Measurements from ENCODE around the gene IGF1.
"Not testable (repeated sequence)": the region's sequence is repeated elsewhere in the genome, so short reads cannot be mapped to it uniquely, and the experiment has no call there.

Gene IGF1

GRCh38 chr12:102379346-102380162 lies 100.8 kb downstream of the IGF1 start:
- DNase-seq (ENCODE audit: low read depth): no peak

DNA sequence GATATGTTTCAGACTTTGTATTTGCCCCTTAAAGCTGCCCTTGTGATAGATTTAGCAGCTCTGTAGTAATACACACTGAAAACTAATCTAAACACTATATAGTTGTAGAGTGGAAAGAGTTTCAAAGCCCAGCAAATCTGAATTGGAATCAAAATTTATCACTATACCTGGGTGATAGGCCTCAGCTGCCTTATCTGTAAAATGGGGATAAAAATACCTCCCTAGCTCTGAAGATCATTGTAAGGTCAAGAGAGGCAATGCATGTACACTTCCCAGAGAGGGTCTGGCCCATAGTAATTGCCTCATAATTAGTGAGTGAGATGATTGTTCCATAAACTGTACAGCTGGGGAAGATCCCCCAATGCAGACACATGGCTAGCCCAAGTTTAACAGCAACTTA lies 103.6 kb downstream of the IGF1 start:
- no peak for DNase-seq (ENCODE audit: low read depth)

DNA sequence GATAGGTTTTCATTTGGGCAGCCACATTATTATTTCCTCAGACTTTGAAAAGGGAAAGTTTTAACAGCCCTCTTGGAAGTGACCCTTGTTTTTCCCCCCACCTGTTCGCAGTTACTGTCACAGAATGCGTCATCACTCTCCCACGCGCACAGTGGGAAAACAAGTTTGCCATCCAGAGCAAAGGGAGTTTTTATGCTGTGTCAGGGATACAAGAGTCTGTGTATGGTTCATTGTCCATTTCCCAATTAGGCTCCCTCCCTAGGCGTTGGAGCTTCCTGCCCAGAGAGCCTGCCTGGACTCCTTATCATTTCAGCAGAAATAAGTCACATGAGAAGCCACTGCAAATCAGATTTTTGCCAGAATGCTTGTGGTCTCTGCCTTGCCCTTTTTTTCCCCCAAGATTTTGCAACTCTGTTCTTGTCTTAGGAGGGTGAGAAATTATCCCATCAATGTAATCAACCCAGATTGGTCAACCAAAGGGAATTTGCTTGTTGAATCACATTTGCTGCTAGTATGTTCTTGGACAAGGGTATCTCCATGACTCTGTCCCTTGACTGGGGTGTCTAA lies 104.1 kb downstream of the IGF1 start:
- no peak for DNase-seq (ENCODE audit: low read depth)

- DNase-seq (ENCODE audit: low read depth): no peak
Measured at GRCh38 chr12:102374190-102374589, 106.2 kb downstream of the IGF1 start.

DNA sequence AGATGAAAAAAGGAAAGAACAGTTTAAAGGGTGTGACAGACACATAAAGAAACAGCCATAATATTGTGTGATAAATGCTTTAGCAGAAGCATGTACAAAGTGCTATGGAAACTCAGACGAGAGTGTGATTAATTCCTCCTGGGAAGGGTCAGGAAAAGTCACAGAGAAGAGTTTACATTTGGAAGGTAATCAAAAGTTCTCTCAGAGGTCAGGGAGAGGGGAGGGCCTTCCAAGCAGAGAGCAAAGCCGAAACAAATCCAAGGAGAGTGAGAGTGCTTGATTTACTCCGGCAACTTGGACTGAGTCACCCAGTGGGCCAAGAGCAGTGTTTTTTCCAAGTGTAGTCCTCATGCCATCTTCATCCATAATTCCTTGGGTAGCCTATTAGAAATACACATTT lies 108.3 kb downstream of the IGF1 start:
- no peak for DNase-seq (ENCODE audit: low read depth)

DNA sequence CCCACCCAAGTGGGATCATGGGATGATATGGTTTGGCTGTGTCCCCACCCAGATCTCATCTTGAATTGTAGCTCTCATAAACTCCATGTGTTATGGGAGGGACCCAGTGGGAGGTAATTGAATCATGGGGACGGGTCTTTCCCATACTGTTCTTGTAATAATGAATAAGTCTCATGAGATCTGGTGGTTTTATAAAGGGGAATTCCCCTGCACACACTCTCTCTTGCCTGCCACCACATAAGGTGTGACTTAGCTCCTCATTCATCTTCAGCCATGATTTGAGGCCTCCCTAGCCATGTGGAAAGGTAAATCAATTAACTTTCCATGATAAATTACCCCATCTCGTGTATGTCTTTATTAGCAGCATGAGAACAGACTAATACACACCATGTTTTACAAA lies 109.2 kb downstream of the IGF1 start:
- DNase-seq (ENCODE audit: low read depth): no peak

DNA sequence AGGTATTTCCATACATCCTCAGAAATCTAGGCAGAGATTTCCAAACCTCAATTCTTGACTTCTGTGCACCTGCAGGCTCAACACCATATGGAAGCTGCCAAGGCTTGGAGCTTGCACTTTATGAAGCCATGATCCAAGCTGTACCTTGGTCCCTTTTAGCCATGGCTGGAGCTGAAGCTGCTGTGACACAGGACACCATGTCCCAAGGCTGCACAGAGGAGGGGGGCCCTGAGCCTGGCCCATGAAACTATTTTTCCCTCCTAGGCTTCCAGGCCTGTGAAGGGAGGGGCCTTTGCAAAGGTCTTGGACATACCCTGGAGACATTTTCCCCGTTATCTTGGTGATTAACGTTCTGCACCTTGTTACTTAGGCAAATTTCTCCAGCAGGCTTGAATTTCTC lies 110.5 kb downstream of the IGF1 start:
- no peak for DNase-seq (ENCODE audit: low read depth)

- DNase-seq (ENCODE audit: low read depth): no peak
Measured at GRCh38 chr12:102365365-102365764, 115.0 kb downstream of the IGF1 start.

DNA sequence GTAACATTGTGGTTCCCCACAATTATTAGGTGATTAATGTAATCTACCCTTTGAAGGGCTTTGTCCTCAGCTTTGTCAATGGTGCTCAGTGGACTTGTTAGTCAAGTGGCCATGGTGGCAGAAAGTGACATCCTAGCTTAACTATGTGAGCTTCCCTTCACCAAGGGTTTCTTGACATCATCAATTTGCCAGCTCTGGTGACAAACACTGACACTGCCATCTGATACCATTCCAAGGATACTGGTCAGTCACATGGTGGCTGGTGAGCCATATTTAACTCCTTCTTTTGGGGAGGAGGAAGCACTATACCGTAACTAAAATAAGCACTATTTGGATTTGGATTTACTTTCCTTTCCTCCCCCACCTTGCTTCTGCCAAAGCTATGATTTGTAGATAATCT lies 115.7 kb downstream of the IGF1 start:
- DNase-seq (ENCODE audit: low read depth): no peak

DNA sequence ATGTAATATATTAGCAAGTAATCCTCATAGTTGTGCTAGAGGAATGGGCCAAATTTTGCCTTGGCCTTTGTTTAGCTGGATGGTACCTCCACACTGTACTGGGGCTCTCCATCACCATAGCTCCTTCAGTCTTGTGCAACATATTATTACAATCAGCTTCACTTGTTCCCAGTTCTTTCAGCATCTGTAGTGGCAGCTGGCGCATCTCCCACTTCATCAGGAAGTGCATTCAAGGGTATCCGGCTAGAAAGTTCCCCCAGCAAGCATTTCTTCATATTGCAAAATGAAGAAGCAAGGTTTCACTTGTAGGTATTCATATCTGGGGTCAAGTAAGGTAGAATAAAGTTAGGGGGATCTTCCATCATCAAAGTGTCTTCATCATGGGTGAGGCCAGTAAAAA lies 123.7 kb downstream of the IGF1 start:
- no peak for DNase-seq (ENCODE audit: low read depth)

DNA sequence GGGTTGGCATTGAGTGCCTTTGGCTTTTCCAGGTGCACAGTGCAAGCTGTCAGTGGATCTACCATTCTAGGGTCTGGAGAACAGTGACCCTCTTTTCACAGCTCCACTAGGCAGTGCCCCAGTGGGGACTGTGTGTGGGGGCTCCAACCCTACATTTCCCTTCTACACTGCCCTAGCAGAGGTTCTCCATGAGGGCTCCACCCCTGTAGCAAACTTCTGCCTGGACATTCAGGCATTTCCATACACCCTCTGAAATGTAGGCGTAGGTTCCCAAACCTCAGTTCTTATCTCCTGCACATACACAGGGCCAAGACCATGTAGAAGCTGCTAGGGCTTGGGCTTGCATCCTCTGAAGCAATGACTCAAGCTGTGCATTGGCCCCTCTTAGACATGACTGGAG lies 126.1 kb downstream of the IGF1 start:
- DNase-seq (ENCODE audit: low read depth): not testable (repeated sequence)

DNA sequence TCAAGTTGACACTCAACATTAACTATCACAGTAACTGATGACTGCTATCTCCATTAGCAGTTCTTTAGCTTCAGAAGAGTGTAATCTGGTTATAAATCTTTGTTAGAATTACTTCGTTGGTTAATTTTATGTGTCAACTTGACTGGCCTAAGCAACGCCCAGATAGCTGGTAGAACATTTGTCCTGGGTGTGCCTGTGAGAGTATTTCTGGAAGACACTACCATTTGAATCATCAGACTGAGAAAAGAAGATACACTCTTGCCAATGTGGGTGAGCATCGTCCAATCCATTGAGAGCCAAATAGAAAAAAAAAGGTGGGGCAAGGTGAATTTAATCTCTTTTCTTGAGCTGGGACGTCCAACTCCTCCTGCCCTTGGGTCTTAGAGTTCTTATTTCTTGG lies 129.0 kb downstream of the IGF1 start:
- no peak for DNase-seq (ENCODE audit: low read depth)

DNA sequence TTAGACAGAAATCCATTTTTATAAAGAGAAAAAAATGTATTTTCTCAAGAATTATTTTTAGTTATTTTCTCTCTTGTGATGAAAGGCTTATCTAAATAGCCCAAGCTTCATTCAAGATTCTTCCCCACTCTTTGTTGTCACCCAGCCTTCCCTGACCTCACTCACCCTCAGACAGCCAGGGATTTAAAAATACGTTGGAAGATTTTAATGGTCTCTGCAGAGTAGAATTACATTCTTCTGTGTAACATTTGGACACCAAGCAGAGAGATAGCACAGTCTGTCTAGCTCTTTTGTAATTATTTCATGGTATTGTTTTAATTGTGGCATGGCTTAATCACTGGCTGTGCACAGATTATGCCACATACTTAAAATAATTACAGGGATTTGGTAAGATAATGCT lies 130.3 kb downstream of the IGF1 start:
- no peak for DNase-seq (ENCODE audit: low read depth)

GRCh38 chr12:102349079-102349478 lies 131.3 kb downstream of the IGF1 start:
- DNase-seq (ENCODE audit: low read depth): no peak

- no peak for DNase-seq (ENCODE audit: low read depth)
Measured at GRCh38 chr12:102347811-102348210, 132.6 kb downstream of the IGF1 start.
